Epithelial cell of esophagus (primary cell): Measurements from ENCODE around the gene PPARA.

Experiments used
- DNase-seq: peaks from one replicate; pipeline ENCODE4 v3.0.0; 2010; ENCODE audit warnings: low read depth
- H3K4me3 ChIP-seq: 2 replicates; pipeline ENCODE4 v1.5.1; 2011; ENCODE audit warnings: mild to moderate bottlenecking, low read length, control low read depth
- TF ChIP-seq, protein P1 (sequence below): IDR thresholded peaks from 2 replicates; pipeline ENCODE4 v1.5.1; 2011; ENCODE audit warnings: low read depth, mild to moderate bottlenecking, low read length, control low read depth, inconsistent platforms; ENCODE audit not compliant: insufficient read depth; ENCODE audit errors: missing control alignments

The PPARA gene

DNA sequence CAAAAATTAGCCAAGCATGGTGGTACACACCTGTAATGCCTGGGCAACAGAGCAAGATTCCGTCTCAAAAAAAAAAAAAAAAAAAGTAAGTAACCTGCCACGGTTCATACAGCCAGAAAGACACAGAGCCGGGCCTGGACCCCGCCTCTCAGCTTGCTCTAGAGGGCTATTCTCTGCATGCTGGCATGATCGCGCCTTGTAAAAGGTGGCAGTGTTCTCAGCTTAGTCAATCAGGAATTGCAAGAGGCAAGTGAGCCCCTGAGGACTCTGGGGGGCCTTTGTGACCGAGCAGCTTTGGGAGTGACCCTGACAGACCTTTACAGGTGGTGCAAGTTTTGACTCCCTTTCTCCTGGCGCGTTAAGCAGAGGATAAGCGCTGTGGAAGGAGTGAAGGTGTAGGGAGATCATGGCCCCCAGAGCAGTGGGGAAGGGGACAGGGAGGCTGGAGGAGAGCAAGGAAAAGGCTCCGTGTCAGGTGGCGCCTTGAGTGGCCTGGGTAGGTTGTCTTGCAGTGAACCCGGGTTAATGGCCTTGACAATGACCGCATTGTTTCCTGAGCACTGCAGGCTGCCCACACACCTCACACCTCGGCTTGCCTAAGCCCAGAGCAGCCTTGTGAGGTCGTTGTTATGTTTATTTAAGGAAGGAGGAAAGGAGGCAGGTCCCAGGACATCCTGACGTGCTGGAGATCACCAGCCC, 50.9 kb downstream of the PPARA start:
- TF ChIP-seq, protein P1, sequence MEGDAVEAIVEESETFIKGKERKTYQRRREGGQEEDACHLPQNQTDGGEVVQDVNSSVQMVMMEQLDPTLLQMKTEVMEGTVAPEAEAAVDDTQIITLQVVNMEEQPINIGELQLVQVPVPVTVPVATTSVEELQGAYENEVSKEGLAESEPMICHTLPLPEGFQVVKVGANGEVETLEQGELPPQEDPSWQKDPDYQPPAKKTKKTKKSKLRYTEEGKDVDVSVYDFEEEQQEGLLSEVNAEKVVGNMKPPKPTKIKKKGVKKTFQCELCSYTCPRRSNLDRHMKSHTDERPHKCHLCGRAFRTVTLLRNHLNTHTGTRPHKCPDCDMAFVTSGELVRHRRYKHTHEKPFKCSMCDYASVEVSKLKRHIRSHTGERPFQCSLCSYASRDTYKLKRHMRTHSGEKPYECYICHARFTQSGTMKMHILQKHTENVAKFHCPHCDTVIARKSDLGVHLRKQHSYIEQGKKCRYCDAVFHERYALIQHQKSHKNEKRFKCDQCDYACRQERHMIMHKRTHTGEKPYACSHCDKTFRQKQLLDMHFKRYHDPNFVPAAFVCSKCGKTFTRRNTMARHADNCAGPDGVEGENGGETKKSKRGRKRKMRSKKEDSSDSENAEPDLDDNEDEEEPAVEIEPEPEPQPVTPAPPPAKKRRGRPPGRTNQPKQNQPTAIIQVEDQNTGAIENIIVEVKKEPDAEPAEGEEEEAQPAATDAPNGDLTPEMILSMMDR = no peak
- no peak overlapping the region for H3K4me3 ChIP-seq
- no peak for DNase-seq

DNA sequence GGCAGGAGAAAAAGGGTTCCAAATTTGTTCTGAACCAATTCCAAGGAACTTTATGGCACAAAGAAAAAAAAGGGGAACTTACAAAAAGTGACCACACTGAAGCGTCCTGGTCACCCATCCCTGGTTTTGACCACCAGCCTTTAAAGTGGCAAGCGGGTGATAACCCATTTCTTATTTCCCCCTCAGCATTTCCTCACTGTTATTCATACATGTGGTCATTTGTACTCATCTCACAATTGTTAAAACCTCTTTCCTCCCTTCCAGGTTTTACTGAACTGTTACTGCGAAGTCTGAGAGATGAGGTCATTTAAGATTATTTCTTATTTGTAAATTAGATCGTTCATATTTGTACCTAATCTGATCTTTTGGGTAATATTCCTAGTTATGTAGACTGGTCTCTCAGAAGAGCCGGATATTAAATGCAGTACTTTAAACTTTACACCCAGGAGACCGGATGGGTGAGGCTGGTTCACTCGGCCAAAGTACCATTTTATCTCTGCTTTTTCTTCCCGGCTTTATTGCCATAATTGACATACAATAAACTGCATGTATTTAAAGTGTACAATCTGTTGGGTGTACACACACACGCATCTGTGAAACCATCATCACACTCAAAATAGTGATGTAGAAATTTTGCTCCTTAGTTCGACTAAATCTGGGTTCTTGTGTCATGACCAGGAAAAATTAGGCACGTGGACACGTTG, 52.7 kb downstream of the PPARA start:
- DNase-seq = no peak
- no peak overlapping the region for H3K4me3 ChIP-seq
- TF ChIP-seq, protein P1 = no peak

DNA sequence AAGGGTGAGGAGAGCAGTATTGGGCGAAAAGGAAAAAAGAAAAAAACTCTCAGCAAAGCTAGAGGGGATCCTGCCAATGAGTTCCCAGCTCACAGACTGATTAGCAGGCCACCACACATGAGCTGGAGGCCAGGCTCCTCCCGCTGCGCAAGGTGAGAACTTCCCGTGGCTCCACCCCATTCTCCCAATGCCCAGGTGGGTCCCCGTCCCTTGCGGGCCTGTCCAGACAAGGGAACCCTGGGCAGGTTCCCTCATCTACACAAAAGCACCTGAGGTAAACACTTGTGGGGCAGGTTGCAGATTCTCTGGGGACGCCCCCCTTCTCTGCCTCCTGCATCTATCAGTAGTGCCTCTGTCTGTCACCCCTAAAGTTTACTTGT, 53.3 kb downstream of the PPARA start:
- no peak overlapping the region for H3K4me3 ChIP-seq
- DNase-seq = no peak
- TF ChIP-seq, protein P1 = no peak

DNA sequence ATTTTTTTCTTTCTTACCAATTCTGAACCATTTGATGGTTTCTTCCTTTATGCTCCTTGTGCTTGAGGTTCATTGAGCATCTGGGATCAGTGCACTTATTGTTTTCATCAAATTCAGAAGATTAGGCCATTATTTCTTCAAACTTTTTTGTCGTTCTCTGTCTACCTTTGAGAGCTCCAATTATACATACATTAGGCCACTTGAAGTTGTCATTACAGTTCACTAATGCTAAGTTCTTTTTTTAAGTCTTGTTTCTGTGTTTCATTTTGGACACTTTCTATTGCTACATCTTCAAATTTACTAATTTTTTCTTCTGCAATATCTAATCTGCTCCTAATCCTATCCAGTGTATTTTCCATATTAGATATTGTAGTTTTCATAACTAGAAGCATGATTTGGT, 58.9 kb downstream of the PPARA start:
- TF ChIP-seq, protein P1 = no peak
- no peak for DNase-seq

DNA sequence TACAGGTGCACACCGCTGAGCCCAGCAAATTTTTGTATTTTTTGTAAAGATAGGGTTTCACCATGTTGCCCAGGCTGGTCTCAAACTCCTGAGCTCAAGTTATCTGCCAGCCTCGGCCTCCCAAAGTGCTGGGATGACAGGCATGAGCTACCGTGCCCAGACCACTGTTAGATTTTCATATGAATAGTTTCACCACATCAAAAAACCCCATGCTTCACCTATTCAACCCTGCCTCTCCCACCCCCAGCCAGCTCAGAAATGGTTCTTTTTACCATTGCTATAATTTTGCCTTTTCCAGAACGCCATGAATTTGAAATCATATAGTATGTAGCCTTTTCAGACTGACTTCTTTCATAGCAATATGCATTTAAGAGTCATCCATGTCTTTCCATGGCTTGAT, 61.9 kb downstream of the PPARA start:
- H3K4me3 ChIP-seq = no peak overlapping the region
- no peak for DNase-seq
- TF ChIP-seq, protein P1 = no peak

More for the DNA sequence above, 58.9 kb downstream of the PPARA start:
- no peak overlapping the region for H3K4me3 ChIP-seq

DNA sequence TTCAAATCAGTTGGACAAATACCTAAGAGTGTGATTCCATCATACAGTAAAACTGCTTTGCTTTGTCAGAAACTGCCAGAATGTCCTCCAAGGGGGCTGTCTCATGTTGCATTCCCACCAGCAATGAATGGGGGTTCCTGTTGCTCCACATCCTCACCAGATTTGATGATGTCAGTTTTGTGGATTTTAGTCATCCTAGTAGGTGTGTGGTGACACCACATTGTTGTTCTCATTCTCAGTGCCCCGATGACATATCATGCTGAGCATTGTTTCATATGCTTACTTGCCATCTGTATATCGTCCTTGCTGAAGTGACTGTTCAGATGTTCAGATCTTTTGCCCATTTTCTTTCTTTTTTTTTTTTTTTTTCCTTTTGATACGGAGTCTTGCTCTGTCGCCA, 62.7 kb downstream of the PPARA start:
- peak; percentile 7 for DNase-seq
- TF ChIP-seq, protein P1 = no peak
- H3K4me3 ChIP-seq = no peak overlapping the region
